ENCODE results near the gene LRR1. TPM values are rescaled to one million over a fixed set of nuclear protein-coding genes. Genes with fewer than 3 reads are reported as not detected.

LRR1 gene
- total and polyA plus RNA-seq, 12 donors: 4.7 to 20.9 (median 10.0) TPM

- no peak for TF ChIP-seq POLR2A (IDR thresholded peaks at IDR 0.05)
- TF ChIP-seq, protein P1, sequence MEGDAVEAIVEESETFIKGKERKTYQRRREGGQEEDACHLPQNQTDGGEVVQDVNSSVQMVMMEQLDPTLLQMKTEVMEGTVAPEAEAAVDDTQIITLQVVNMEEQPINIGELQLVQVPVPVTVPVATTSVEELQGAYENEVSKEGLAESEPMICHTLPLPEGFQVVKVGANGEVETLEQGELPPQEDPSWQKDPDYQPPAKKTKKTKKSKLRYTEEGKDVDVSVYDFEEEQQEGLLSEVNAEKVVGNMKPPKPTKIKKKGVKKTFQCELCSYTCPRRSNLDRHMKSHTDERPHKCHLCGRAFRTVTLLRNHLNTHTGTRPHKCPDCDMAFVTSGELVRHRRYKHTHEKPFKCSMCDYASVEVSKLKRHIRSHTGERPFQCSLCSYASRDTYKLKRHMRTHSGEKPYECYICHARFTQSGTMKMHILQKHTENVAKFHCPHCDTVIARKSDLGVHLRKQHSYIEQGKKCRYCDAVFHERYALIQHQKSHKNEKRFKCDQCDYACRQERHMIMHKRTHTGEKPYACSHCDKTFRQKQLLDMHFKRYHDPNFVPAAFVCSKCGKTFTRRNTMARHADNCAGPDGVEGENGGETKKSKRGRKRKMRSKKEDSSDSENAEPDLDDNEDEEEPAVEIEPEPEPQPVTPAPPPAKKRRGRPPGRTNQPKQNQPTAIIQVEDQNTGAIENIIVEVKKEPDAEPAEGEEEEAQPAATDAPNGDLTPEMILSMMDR (IDR thresholded peaks at IDR 0.05): no peak
- no peak for DNase-seq
- Histone ChIP-seq H3K4me3 (no peak overlapping the region), H3K27ac (no peak overlapping the region), H3K27me3 (no peaks in the 10 kb centered on the region), H3K36me3 (replicated peaks in 1 of 2) (peaks cover 0 to 5% of the 10 kb centered on the region in 2 donors), H3K4me1 (replicated peaks in 1 of 2) (peaks cover 32 to 37% of the 10 kb centered on the region in 2 donors), H3K9me3 (replicated peaks in 1 of 3) (no peaks in the 10 kb centered on the region)
- 89 to 100% (median 94%) methylated on average over 1 of the region's 1 CpG for WGBS, 4 donors
- intact Hi-C loops (cut with DNase I): loop anchor here (5.0 to 10.0 kb wide), 2 partner anchors 128 to 130 kb away; partner anchors contain the start of gene KLHDC2 (in 2 of the 2)
These were observed 38.1 kb downstream of the LRR1 start for GRCh38 chr14:49636866-49637265.

GRCh38 chr14:49637534-49638078, 38.9 kb downstream of the LRR1 start:
- intact Hi-C loops (cut with DNase I): loop anchor here (5.0 to 10.0 kb wide), 2 partner anchors 127 to 130 kb away; partner anchors contain the start of gene KLHDC2 (in 2 of the 2)
- peaks cover 0 to 5% of the 10 kb centered on the region in 2 donors for H3K36me3 ChIP-seq (replicated peaks in 1 of 2)
- no peaks in the 10 kb centered on the region for H3K9me3 ChIP-seq (replicated peaks in 1 of 3)
- H3K4me3 ChIP-seq: no peak overlapping the region
- no peaks in the 10 kb centered on the region for H3K27me3 ChIP-seq
- H3K27ac ChIP-seq: no peak overlapping the region
- TF ChIP-seq POLR2A (IDR thresholded peaks at IDR 0.05): no peak
- H3K4me1 ChIP-seq (replicated peaks in 1 of 2): peaks cover 29 to 37% of the 10 kb centered on the region in 2 donors
- no peak for DNase-seq
- WGBS, 4 donors: 92 to 94% (median 93%) methylated on average over 3 of the region's 3 CpGs

DNA sequence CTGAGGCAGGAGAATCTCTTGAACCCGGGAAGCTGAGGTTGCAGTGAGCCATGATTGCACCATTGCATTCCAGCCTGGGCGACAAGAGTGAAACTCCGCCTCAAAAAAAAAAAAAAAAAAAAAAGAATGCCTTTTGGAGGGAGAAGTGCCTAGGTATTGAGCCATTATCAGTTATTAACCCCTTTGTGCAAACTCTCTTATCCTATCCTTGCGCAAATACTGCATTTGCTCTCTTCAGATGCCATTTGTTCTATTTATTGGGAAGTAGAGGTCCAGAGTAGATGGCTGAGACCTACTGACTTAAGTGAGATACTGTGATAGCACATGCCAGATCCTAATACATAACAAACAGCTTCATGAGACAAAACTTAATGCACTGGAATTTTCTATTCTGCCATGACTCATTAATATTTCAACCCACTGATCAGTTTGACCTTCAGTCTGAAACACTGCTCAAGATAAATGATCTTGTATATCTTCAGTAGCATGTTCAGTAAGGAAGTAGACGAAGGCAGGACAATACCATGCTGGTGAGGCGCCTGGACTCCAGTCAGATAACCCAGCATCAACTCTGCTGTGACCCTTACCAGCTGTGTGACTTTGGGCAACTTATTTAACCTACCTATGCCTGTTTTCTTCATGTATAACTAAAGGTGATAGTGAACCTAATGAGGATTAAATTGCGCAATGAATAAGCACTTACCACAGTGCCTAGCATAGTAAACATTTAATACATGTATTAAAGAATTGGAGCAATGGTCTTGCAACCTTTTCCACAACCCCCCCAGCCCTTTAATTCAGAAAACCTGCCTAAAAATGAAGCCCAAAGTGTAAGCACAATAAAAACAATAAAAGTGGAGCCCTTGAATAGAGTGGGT, 42.0 kb downstream of the LRR1 start:
- Histone ChIP-seq H3K27me3 (no peaks in the 10 kb centered on the region), H3K4me1 (replicated peaks in 1 of 2) (peaks cover 18 to 35% of the 10 kb centered on the region in 2 donors), H3K27ac (peak overlapping the region; percentile 16 to 68 (median 55)), H3K4me3 (no peak overlapping the region), H3K9me3 (replicated peaks in 1 of 3) (no peaks in the 10 kb centered on the region), H3K36me3 (replicated peaks in 1 of 2) (peaks cover 0 to 5% of the 10 kb centered on the region in 2 donors)
- 73 to 85% (median 81%) methylated on average over 7 of the region's 7 CpGs for WGBS, 4 donors
- peak in 3 of 7 donors; percentile 47 to 64 (median 54) for DNase-seq
- intact Hi-C loops (cut with DNase I): no loop called here
- TF ChIP-seq POLR2A (IDR thresholded peaks at IDR 0.05): peak in 1 of 2 donors; percentile 67
- TF ChIP-seq, protein P1 (IDR thresholded peaks at IDR 0.05): no peak

GRCh38 chr14:49641697-49642129, 43.0 kb downstream of the LRR1 start:
- peaks cover 18 to 26% of the 10 kb centered on the region in 2 donors for H3K4me1 ChIP-seq (replicated peaks in 1 of 2)

More at GRCh38 chr14:49641697-49642129, 43.0 kb downstream of the LRR1 start:
- H3K27ac ChIP-seq: peak overlapping the region in 2 of 5 donors; percentile 16 to 57
- peak in 1 of 7 donors; percentile 79 for DNase-seq
- no peak overlapping the region for H3K4me3 ChIP-seq
- intact Hi-C loops (cut with DNase I): no loop called here
- H3K27me3 ChIP-seq: no peaks in the 10 kb centered on the region
- TF ChIP-seq POLR2A (IDR thresholded peaks at IDR 0.05): no peak
- TF ChIP-seq, protein P1 (IDR thresholded peaks at IDR 0.05): no peak
- H3K36me3 ChIP-seq (replicated peaks in 1 of 2): peaks cover 0 to 5% of the 10 kb centered on the region in 2 donors
- WGBS, 4 donors: 70 to 76% (median 74%) methylated on average over 8 of the region's 8 CpGs
- no peaks in the 10 kb centered on the region for H3K9me3 ChIP-seq (replicated peaks in 1 of 3)

Data from adrenal gland (tissue), 12 donors.